Ishikawa (cell line): ENCODE data around the gene ADARB1.

Experiments
- CEBPB ChIP-seq: IDR thresholded peaks from 2 replicates; pipeline ENCODE4 v1.6.1; 2012
- EGR1 ChIP-seq: IDR thresholded peaks from 2 replicates; pipeline ENCODE4 v1.6.1; 2012
- EP300 ChIP-seq: IDR thresholded peaks from 2 replicates; pipeline ENCODE4 v1.6.1; 2012; ENCODE audit warnings: borderline replicate concordance
- NFIC ChIP-seq: IDR thresholded peaks from 2 replicates; pipeline ENCODE4 v1.6.1; 2012
- RAD21 ChIP-seq: IDR thresholded peaks from 2 replicates; pipeline ENCODE4 v1.6.1; 2012; ENCODE audit warnings: low read depth
- REST ChIP-seq: IDR thresholded peaks from 2 replicates; pipeline ENCODE4 v1.6.1; 2012; ENCODE audit warnings: low read depth, mild to moderate bottlenecking
- YY1 ChIP-seq: IDR thresholded peaks from 2 replicates; pipeline ENCODE4 v1.6.1; 2012; ENCODE audit warnings: low read depth
- TF ChIP-seq, protein P1 (sequence below): IDR thresholded peaks from 2 replicates; pipeline ENCODE4 v1.6.1; 2012

- TF ChIP-seq YY1 (no peak), EGR1 (no peak), NFIC (no peak), CEBPB (no peak), REST (no peak), EP300 (no peak), RAD21 (no peak)
- TF ChIP-seq, protein P1, sequence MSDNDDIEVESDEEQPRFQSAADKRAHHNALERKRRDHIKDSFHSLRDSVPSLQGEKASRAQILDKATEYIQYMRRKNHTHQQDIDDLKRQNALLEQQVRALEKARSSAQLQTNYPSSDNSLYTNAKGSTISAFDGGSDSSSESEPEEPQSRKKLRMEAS, result no peak
Measured at GRCh38 chr21:45270306-45270821, 196.0 kb downstream of the ADARB1 start.
